WERI-Rb-1 (cell line): ENCODE data around the gene TSGA10.
"Not testable (repeated sequence)": the region's sequence is repeated elsewhere in the genome, so short reads cannot be mapped to it uniquely, and the experiment has no call there.

Source experiments
- DNase-seq: peaks from one replicate; pipeline ENCODE4 v3.0.0-alpha.2; 2020
- H3K27ac ChIP-seq: fragments of 250-450 bp; sonication (Bioruptor Pico); 2 replicates; pipeline ENCODE4 v1.5.1; 2020; ENCODE audit warnings: mild to moderate bottlenecking, moderate library complexity
- H3K27me3 ChIP-seq: fragments of 250-450 bp; sonication (Bioruptor Pico); 2 replicates; pipeline ENCODE4 v1.5.1; 2021; ENCODE audit warnings: mild to moderate bottlenecking, low read depth, moderate library complexity; ENCODE audit not compliant: insufficient read depth, severe bottlenecking
- H3K36me3 ChIP-seq: fragments of 250-450 bp; sonication (Bioruptor Pico); 2 replicates; pipeline ENCODE4 v1.5.1; 2020; ENCODE audit warnings: mild to moderate bottlenecking, moderate library complexity
- H3K4me3 ChIP-seq: 2 replicates; pipeline ENCODE4 v1.5.1; 2011; ENCODE audit warnings: low read depth, mild to moderate bottlenecking, control low read depth, low read length
- H3K9me3 ChIP-seq: fragments of 250-450 bp; sonication (Bioruptor Pico); 2 replicates; pipeline ENCODE4 v1.5.1; 2021; ENCODE audit warnings: mild to moderate bottlenecking, moderate library complexity; ENCODE audit not compliant: severe bottlenecking
- TF ChIP-seq, protein P1 (sequence below): IDR thresholded peaks from 2 replicates; pipeline ENCODE4 v1.5.1; 2011; ENCODE audit warnings: low read depth, mild to moderate bottlenecking, control low read depth, inconsistent platforms, low read length

TSGA10 gene

DNA sequence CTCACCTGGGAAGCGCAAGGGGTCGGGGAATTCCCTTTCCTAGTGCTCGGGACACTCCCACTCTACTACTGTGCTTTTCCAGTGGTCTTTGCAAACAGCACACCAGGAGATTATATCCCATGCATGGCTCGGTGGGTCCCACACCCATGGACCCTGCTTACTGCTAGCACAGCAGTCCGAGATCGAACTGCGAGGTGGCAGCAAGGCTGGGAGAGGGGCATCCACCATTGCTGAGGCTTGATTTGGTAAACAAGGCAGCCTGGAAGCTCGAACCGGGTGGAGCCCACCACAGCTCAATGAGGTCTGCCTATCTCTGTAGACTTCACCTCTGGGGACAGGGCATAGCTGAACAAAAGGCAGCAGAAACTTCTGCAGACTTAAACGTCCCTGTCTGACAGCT is 154.0 kb downstream of the TSGA10 start:
- no peak for DNase-seq
- Histone ChIP-seq H3K36me3 (no peaks in the 10 kb centered on the region), H3K9me3 (peaks cover 4% of the 10 kb centered on the region), H3K4me3 (no peak overlapping the region), H3K27ac (no peak overlapping the region), H3K27me3 (no peaks in the 10 kb centered on the region)
- TF ChIP-seq, protein P1, sequence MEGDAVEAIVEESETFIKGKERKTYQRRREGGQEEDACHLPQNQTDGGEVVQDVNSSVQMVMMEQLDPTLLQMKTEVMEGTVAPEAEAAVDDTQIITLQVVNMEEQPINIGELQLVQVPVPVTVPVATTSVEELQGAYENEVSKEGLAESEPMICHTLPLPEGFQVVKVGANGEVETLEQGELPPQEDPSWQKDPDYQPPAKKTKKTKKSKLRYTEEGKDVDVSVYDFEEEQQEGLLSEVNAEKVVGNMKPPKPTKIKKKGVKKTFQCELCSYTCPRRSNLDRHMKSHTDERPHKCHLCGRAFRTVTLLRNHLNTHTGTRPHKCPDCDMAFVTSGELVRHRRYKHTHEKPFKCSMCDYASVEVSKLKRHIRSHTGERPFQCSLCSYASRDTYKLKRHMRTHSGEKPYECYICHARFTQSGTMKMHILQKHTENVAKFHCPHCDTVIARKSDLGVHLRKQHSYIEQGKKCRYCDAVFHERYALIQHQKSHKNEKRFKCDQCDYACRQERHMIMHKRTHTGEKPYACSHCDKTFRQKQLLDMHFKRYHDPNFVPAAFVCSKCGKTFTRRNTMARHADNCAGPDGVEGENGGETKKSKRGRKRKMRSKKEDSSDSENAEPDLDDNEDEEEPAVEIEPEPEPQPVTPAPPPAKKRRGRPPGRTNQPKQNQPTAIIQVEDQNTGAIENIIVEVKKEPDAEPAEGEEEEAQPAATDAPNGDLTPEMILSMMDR: no peak

DNA sequence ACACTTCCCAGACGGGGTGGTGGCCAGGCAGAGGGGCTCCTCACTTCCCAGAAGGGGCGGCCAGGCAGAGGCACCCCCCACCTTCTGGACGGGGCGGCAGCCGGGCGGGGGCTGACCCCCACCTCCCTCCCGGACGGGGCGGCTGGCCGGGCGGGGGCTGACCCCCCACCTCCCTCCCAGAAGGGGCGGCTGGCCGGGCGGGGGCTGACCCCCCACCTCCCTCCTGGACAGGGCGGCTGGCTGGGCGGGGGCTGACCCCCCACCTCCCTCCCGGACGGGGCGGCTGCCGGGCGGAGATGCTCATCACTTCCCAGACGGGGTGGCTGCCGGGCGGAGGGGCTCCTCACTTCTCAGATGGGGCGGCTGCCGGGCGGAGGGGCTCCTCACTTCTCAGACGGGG is 166.0 kb downstream of the TSGA10 start:
- not testable (repeated sequence) for H3K27me3 ChIP-seq, H3K36me3 ChIP-seq, H3K27ac ChIP-seq, H3K4me3 ChIP-seq, DNase-seq, H3K9me3 ChIP-seq

DNA sequence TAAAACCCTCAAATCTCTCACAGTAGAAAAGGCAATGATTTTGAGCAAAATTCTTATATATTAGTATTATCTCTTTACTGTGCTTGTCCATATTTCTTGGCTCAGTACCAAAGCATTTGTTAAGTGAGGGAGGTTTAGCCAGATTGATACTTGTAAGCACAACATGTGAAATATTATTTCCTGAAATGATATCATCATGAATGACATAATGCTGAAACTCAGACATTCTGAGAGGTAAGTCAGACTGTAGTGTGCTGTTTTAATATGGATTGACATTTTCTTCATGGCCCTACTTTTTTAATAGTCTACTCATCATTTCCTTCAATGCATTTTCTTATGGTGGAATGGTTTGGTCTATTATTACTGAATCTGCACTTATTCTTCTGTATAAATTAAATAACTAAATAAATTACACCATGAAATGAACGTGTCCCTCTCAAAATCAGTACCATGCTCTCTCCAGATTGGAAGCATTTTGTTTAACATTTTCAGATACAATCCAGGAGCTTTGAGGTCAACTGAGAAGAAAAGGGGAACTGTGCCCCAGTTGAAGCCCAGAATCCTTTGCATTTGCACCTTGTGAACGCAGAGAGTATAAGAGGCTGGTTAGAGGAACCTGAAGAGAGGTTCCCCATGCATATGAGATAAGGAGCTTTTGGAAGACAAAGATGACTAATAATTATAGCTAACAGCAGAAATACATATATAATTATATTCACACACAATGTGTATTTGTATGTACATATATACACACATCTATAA is 168.7 kb downstream of the TSGA10 start:
- DNase-seq: no peak
- Histone ChIP-seq H3K4me3 (no peak overlapping the region), H3K9me3 (peaks cover 2% of the 10 kb centered on the region), H3K36me3 (no peaks in the 10 kb centered on the region), H3K27ac (no peak overlapping the region), H3K27me3 (no peaks in the 10 kb centered on the region)
- TF ChIP-seq, protein P1: no peak

DNA sequence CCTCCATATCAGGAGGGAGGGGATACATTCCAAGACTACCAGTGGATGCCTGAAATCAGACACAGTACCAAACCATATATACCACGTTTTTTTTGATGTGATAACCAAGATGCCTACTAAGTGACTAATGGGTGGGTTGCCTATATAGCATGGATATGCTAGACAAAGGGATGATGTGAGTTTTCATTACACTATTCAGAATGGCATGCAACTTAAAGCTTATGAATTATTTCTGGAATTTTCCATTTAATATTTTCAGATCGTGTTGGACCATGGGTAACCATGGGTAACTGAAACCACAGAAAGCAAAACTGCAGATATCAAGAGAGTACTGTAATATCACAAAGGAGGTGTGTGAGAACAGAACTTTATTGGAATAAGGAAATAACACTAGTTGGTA is 179.1 kb downstream of the TSGA10 start:
- DNase-seq: no peak
- no peak overlapping the region for H3K27ac ChIP-seq
- no peaks in the 10 kb centered on the region for H3K36me3 ChIP-seq
- no peaks in the 10 kb centered on the region for H3K27me3 ChIP-seq
- peaks cover 22% of the 10 kb centered on the region for H3K9me3 ChIP-seq
- H3K4me3 ChIP-seq: no peak overlapping the region
- TF ChIP-seq, protein P1: no peak

DNA sequence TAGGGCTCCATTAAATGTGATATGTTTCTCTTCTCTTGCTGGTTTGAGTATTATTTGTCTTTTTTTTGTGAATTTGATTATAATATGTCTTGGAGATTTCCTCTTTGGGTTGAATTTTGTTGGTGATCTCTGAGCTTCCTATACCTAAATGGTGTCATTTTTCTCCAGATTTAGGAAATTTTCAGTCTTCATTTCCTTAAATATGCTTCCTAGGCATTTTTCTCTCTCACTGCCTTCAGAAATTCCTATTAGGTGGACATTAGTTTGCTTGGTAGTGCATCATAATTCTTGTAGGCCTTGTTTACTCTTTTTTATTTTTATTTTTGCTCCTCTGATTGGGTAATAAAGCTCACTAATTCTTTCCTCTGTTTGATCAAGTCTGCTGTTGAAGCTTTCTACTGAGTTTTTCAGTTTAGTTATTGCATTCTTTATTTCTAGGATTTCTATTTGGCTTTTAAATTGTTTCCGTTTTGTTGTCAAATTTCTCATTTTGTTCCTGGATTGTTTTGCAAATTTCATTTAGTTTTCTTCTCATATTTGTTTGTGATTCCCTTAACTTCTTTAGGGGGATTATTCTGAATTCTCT is 182.1 kb downstream of the TSGA10 start:
- H3K4me3 ChIP-seq: no peak overlapping the region
- H3K27me3 ChIP-seq: no peaks in the 10 kb centered on the region
- TF ChIP-seq, protein P1: no peak
- H3K36me3 ChIP-seq: no peaks in the 10 kb centered on the region
- peaks cover 19% of the 10 kb centered on the region for H3K9me3 ChIP-seq
- no peak for DNase-seq
- no peak overlapping the region for H3K27ac ChIP-seq

DNA sequence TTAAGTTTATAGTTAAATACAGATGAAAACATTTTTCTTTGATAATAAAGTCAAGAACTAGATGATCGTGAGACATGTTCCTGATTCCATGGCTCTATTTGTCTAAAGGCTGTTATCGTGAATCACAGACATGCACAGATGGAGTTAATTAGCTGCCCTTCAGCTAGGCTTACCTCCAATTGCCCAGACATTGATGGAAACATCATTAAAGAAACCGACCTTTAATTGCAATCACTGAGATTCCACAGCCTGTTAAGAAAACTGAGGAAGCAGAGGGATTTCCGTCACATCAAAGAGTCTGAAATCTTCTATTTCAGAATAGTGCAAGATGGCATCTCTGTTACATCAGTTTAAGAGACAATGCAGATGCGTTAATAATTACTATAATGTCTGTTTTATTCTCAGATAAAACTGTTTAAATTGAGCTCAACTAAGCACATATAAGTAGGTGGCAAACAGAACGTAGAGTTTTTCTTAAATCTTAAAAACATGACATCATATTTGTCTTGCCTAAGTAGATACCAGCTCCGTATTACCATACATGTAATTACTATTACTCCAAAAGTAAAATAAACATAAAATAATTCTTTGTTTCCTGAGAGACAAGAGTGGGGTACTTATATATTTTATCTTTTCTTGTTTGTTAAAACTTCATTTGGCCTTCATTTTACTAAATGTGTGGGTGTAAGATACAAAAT is 194.8 kb downstream of the TSGA10 start:
- TF ChIP-seq, protein P1: no peak
- no peak overlapping the region for H3K4me3 ChIP-seq
- no peaks in the 10 kb centered on the region for H3K36me3 ChIP-seq
- DNase-seq: no peak
- H3K9me3 ChIP-seq: peaks cover 2% of the 10 kb centered on the region
- no peaks in the 10 kb centered on the region for H3K27me3 ChIP-seq
- no peak overlapping the region for H3K27ac ChIP-seq
